Activated T-helper 1 cell treated with anti-CD3 and anti-CD28 coated beads, Interleukin-2, amount 50 U/mL, for 16 hours (primary cell): ENCODE data around the gene HINT2.

Experiments
- DNase-seq, 2 donors: peaks; one replicate each; pipeline ENCODE4 v3.0.0-alpha.2; 2020; ENCODE audit warnings: low read depth in 1 of 2, low spot score in 1 of 2

The HINT2 gene

GRCh38 chr9:35781066-35781465 is 33.8 kb downstream of the HINT2 start:
- DNase-seq: no peak

- DNase-seq: no peak
These were observed 36.3 kb downstream of the HINT2 start for GRCh38 chr9:35778496-35778895.

GRCh38 chr9:35776018-35776417 is 38.8 kb downstream of the HINT2 start:
- no peak for DNase-seq

- no peak for DNase-seq
These were observed 39.8 kb downstream of the HINT2 start for GRCh38 chr9:35774907-35775635.

- DNase-seq: no peak
These were observed 42.9 kb downstream of the HINT2 start for GRCh38 chr9:35771943-35772342.

GRCh38 chr9:35771534-35771933 is 43.3 kb downstream of the HINT2 start:
- no peak for DNase-seq

- DNase-seq: no peak
These were observed 43.8 kb downstream of the HINT2 start for GRCh38 chr9:35771075-35771433.

GRCh38 chr9:35769763-35770162 is 45.1 kb downstream of the HINT2 start:
- DNase-seq: no peak

GRCh38 chr9:35767458-35767857 is 47.4 kb downstream of the HINT2 start:
- DNase-seq: no peak

GRCh38 chr9:35766997-35767396 is 47.8 kb downstream of the HINT2 start:
- DNase-seq: no peak

GRCh38 chr9:35763803-35764202 is 51.0 kb downstream of the HINT2 start:
- DNase-seq: no peak

- no peak for DNase-seq
These were observed 51.7 kb downstream of the HINT2 start for GRCh38 chr9:35763181-35763580.
